Inferior parietal cortex (tissue), 1 donor: ENCODE results near the gene SPEF1.
A peak's percentile ranks its signal among the peaks of the same experiment; 100 is the strongest.
"Not testable (repeated sequence)": the region's sequence is repeated elsewhere in the genome, so short reads cannot be mapped to it uniquely, and the experiment has no call there.

ENCODE experiments used
- DNase-seq: peaks from one replicate; pipeline ENCODE4 v3.0.0-alpha.2; 2016; ENCODE audit errors: extremely low spot score

The SPEF1 gene

DNA sequence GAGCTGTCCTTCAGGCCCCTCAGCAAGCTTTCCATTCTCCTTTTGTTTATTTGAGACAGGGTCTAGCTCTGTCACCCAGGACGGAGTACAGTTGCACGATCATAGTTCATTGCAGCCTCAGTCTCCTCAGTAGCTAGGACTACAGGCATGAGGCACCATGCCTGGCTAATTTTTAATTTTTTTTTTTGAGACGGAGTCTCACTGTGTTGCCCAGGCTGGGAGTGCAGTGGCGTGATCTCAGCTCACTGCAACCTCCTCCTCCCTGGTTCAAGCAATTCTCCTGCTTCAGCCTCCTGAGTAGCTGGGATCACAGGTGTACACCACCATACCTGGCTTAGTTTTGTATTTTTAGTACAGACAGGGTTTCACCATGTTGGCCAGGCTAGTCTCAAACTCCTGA is 8.0 kb upstream of the SPEF1 start:
- not testable (repeated sequence) for DNase-seq

DNA sequence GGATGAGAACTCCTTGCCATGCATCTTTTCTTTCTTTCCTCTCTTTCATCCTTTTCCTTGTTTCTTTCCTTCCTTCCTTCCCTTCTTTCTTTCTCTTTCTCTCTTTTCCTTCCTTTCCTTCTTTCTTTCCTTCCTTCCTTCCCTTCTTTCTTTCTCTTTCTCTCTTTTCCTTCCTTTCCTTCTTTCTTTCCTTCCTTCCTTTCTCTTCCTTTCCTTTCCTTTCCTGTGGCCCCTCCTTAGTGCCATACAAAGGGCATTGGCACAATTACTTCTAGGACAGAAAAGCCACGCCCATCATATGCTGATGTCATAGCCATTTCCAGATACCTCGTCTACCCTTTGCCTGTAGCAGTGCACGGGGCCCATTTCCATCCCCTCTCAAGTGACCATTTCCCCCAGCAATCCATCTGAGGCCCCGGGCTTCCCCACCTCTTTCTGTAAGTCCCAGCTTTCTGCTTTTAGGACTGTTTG is 7.5 kb upstream of the SPEF1 start:
- DNase-seq, result no peak

DNA sequence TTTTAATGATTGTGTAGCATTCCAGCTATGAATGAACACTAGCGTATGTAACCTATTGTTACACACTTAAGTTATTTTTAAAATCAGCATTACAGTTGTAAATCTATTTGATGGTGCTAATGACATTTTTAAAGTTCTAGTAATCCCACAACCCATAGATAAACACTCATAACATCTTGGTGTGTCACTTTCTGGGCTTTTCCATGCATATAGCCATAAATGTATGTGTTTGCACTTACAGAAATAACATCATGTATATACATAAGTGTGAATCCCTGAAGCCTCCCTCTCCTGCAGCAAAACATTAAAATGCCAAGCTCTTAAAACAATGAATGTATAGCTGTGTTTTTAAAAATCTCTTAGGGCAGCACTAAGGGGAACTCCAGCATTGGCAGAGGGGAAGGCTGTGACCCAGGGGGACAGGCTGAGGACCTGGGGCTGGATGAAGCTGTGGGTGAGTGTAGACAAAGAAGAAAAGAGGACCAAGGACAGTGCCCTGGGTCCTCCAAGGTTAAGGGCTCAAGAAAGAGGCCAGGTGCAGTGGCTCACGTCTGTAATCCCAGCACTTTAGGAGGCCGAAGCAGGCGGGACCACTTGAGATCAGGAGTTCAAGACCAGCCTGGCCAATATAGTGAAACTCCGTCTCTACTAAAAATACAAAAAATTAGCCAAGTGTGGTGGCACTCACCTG is 6.2 kb upstream of the SPEF1 start:
- no peak for DNase-seq

DNA sequence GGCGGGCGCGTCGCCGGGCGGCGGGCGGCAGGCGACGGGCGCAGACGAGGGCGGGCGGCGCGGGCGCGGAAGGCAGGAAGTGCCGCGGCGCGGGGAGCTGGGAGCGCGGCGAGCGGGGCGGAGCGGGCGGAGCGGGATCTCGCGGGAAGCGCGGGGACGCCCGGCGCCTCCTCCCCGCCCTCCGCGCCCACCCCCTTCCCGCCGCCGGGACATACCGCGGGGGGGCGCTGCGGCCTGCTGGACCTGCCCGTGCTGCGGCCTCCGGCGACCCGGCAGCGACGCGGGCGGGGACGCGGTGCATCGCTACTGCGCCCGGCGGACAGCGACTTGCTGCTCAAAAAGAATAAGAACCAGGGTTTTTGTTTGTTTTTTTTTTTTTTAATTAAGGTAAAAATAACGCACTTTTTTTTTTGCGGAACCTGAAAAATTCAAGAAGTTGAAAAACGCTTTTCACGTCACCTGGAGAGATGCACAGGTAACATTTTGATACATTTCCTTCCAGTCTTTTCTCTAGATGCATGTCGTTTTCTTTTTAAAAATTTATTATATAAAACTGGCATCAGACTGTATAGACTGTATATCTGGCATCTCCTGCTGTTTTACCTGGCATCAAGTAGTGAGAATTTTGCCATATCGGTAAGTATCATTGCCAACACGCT is 5.5 kb upstream of the SPEF1 start, which contains the start of gene CENPB:
Gene CENPB, minus strand, starts transcription at position 76 of the 659 bp plus-strand sequence. CDS start 257 bp downstream, outside the sequence.
- peak; percentile 81 for DNase-seq

DNA sequence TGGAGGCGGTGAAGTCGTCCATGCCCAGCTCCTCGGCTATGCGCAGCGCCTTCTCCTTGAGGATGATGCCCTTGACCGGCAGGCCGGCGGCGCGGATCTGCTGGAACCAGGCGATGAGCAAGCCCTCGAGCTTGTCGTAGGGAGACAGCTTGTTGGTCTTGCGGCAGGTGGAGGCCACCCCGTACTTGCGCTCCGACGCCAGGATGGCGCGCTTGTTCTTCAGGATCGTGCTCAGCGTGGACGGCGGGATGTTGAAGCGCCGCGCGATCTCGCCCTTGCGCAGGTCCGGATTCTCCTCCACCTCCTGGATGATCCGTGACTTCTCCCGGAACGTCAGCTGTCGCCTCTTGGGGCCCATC is 4.9 kb upstream of the SPEF1 start:
- DNase-seq, result no peak

DNA sequence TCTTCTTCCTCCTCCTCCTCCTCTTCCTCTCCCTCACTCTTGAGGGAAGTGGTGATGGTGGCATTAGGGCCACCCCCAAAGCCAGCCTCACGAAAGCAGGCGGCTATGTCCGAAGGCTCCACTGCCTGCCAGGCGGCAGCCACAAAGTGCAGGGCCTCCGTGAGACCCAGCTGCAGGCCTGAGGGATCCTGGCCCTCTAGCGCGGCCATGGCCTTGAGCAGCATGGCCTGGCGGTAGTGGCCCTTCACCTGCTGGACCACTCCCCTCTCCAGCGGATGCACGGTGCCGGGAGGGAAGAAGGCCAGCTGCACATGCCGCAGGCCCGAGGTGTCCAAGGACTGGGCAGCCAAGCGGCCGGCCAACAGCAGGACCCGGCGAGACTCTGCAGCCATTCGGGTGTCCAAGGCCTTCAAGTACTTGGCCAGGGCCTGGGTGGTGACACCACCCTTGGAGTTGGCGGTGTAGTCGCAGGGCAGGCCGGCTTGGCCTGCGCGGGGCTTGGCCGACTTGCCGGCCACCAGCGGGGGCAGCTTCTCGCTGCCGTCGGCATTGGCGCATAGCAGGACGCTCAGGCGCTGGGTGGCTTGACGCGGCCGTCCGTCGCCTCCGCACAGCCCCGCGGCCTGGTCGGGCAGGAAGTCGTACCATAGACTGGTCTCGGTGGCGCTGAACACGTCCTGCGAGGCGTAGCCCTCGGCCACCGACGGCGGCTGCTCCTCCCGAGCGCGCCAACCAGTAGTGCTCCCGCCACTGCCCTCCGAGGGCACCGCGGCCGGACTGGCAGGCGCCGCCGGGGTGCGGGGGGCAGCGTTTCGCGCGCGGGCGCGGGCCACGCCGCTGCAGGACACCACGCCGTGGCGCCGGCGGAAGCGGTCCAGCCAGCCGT is 4.2 kb upstream of the SPEF1 start:
- no peak for DNase-seq

DNA sequence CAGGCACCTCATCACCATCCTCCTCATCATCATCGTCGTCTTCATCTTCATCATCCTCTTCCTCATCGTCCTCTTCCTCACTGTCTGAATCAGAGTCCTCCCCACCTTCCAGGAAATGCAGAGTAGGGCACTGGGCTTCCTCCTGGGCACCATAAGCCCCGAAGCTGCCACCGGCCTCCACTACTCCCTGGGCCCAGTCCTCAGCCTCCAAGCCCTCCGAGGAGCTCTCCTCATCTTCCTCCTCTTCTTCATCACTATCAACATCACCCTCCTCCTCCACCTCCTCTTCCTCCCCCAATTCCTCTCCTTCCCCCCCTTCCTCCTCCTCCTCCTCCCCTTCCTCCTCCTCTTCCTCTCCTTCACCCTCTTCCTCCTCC is 3.6 kb upstream of the SPEF1 start:
- no peak for DNase-seq

DNA sequence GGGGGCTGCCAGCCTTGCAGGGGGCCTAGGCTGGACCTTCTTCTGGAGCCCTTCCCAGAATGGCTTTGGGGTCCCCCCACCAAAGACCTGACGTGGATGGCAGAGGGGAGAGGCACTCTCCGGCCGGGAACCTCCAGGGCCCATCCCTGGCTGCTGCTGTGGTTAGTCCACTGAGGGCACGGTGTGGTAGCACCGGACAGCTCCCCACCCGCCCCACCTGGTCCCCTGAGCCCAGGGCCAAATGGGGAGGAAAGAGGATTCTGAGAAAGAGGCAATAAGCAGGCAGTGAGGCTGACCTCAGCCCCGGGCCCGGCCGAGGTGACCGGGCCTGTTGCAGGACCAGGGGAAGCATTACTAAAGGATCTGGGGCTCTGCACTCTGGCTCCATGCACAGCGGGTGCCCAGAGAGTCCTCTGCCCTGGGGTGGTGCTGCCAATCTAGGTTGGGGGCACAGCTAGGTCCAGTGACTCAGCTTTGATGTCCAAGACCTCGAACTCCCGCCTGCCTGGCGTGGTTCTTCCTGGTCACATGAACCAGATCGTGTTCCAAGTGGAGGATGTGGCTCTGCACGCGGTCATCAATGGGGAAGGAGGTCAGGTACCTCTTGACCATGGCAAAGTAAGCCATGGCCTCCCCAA is 3.1 kb upstream of the SPEF1 start:
- no peak for DNase-seq

DNA sequence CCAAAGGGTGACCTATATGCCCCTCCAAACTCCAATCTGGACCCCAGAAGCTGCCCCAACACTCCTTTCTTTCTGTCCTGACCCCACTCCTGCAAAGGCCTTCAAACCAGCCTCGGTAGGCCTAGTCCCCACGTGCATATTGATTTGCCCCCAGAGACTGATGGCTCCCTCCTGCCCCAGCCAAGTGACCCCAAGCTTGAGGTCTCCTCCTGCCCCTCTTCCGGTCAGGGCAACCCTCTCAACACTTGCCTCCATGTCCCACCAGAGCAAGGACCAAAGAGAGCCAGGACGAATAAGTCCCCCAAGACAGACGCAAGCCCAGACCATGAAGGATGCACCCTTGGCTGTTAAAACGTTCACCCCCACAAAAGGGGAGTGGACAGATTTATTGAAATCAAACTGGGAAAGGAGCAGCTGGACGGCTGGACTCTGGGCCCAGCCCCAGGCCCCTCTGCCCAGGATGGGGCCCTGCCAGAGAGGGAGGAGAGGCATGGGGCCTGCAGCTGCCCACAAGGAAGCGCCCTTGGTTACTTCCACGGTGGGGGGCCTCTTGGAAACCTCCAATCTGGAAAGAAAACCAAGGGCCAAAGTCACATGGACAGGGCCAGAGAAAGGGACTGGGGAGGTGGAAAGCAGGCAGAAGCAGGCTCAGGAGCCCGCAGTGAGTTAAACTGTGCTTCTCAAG is 2.4 kb upstream of the SPEF1 start:
- DNase-seq, result no peak

DNA sequence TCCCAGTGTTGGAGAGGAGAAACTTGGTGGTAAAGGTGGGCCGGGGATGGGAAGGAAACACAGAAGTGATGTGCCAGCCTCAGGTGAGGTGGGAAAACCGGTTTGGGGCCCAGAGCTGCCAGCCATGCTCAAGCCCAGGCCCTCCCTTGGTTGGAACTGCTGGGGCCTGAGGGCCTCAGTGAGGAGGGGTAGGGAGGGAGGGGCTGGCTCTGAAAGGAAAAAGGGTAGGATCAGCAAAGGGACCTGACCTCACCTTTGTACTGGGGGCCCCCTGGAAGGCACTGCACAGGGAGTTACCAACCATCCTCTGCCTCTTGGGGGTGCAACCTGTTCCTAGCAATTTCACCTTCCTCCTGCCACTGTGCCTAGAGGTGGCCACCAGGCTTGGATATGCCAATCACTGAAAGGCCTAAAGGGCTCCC is 1.8 kb upstream of the SPEF1 start:
- DNase-seq, result no peak

DNA sequence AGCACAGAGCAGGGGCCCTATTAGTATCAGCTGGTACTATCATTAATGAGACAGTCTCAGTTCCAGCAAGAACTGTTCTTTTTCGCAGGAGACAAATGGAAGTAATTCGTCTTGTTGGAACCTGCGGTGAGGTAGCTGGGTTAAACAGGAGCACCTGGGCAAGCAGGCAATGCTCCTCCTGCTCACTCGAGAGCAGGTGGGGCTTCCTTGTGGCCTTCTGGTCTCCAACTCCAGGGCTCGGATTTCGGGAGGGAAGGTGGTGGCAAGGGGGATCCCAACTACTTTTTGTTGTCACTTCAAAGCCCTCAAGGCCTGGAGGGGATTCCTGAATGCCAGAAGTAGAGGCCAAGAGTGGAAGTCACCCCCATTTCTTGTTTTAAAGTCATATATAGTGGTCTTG is 1.3 kb upstream of the SPEF1 start:
- no peak for DNase-seq

DNA sequence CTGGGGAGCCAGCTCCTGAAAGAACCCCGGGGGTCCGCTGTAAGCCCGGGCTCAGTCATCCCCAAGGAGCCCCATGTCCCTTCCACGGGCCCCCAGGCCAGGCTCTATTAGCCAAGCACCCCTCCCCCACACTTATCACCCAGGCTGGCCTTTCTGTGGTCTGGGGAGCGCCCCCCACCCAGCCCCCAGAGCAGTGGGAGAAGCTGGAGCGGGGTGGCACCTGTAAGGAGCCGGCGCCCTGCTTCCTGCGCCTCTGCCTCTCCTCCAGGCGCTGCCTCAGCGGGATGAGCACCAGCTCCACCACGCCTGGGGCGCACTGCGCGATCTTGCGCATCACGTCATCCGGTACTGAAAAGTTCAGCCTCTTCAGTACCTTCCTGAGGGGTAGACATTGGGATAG is 2.3 kb downstream of the SPEF1 start:
- no peak for DNase-seq

DNA sequence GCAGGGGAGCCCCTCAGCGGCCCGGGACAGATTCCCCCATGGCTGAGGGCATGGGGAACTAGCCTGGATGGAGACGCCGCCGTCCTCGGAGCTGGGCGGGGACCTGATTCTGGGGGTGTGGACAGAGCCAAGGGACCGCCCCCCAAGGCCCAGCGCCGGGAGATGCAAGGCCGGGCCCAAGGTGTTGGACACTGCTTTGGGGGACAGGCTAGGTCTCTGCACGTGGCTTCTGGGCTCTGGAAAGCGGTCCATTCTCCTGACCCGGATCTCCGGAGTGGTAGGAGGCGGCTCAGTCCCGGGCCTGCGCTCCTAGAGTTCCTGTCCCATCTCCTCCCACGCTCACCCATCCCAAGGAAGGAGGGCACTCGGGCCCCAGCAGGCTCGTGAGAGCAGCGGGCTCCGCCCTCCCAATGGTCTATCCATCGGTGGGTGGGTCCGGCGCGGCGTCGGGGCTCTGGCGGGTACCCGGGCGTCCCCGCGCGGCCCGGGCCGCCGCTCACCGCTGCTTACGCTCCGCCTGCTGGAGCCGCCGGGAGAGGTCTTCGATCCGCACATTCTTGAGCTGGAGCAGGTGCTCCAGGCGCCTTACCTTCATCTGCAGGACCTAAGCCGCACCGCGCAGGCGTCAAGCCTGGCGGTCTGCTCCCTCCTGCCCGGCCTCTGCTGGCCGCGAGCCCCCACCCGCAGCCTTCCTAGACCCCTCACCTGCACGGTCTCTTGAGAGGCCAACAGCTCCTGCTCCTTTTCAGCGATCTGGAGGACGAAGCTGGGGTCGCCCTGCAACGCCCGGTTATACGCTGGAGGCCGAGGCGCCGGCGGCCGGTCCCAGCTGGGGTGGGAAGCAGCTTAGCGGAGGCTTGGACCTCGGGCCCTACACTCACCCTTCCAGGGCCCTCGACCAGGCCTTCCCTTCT is 3.3 kb downstream of the SPEF1 start:
- no peak for DNase-seq

DNA sequence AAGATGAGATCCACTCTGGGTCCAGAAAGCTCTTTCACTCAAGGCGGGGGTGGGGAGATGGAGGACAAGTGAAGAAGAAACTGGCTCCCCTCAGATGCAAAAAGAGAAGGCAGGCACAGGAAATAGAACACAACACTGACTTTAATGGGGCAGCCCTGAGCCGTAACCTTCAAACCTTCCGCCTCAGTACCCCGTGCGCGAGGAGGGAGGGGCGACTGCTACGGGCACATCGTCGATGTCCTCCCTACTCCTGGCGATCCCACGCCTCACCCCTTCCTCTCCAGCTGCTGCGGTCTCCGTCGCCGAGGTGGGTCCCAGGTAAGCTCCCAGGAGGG is 3.9 kb downstream of the SPEF1 start:
- no peak for DNase-seq

DNA sequence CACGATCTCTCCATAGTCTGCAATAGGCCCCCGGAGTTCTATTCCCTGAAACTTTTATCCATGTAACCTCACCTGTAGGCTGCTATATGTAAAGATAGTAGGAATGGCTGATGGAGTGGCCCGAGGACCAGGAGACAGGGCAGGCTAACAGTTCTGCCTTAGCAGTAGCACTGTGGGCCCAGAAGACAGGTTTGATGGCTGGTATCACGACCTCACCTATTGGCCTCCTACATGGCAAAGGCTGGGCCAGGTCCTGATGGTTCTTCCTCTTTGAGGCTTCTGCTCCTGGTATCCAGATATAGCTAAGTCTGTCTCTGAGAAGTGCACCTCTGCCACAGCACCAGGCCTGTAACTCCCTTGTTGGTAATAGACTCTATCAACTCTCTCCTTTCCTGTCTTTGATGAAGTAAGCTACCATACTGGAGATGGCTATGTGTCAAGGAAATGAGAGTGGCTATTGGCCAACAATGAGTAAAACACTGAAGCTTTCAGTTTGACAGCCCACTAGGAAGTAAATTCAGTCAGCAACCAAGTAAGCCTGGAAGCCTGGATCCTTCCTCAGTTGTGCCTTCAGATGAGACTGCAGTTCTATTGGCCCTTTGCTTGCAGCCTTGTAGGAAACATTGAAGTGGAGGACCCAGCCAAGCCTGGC is 5.7 kb downstream of the SPEF1 start:
- DNase-seq, result no peak

DNA sequence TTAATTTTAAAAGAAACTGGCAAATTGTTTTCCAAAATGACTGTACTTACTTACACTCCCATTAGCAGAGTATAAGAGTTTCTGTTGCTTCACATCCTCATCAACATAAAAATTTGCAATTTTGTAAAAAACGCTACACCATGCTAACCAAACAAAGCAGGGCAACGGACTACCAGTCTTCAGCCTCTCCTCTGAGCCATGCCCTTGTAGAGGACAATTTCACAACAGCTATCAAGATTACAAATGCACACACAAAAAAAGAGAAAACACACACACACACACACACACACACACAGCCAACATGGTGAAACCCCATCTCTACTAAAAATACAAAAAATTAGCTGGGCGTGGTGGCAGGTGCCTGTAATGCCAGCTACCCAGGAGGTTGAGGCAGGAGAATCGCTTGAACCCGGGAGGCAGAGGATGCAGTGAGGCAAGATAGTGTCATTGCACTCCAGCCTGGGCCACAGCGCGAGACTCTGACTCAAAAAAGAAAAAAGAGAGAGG is 9.6 kb downstream of the SPEF1 start:
- no peak for DNase-seq

DNA sequence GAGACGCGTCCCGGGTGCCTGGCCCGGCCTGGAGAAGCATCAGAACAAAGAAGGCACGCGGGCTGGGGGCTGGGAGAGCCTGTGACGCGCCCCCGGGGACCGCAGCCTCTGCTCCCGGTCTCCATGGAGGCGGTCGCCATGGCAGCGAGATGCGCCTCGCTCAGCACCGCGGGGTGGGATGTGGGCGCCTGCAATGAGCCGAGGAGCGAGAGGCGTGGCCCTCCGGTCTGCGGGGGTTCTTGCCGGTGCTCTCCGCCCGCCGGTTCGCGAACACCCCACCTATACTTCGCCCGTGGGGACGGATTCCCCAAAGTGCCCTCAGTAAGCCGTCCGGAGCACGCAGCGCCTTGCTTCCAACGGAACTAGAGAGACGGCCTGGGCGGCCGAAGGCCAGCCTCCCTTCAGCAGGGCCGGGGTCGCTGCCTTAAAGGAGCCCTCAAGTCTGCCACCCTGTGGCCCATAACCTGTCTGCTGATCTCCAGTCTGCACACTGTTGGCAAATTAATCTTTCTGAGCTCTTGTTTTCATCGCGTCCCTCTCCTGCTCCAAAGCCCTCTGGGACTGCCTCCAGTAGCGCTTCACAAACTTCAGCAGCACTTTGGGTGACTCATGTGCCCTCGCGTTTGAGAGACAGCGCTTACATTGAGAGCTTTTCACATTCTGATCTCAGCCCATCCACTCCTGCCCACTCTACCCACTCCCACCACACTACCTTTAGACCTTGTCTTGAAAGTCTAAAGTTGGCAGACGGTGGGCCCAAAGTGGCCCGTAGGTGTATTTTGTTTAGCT is 12.7 kb downstream of the SPEF1 start:
- DNase-seq, result peak; percentile 53

DNA sequence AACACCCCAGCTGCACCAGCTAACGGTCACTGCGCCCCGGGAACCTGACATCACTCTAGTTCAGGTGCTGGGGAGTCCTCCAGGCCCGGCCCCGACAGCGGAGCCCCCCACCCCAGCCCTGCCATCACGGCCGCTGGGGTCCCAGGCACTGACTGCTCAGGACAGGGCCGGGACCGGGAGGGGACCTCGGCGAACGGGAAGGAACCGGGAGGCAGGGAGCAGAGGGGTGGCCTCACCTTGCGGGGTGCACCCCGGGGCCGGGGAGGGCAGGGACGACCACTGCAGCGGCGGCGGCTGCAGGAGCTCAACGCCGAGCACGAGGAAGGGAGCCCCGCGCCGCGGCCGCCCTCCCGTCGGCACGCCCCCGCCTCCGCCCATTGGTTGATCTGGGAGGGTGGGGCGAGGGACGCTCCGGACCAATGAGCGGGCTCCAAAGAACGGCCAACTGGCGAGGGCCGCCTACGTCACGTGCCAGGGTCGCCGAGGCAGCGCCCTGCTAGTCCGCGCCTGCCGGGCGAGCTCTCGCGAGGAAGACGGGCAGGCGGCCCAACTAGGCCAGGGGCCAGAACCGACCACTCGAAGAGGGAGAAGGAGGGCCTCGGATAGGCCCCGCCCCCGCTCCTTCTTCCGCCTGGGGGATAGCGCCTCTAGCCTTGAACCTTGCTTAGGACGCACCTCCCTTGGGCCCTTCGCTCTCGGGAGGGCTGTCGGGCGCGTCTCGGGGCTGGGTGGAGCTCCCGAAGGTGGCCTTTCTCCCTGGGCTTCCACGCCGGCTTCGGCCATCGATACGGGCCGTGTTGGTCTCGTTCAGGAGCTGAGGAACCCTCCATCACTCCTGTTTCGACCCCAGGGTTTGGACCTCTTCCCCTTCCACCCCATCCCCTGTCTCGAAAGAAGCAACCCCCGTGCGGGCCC is 13.6 kb downstream of the SPEF1 start, which contains the start of gene ADISSP:
Gene ADISSP, minus strand, starts transcription at position 327 of the 915 bp plus-strand sequence. CDS start 7,653 bp downstream, outside the sequence.
- DNase-seq, result peak; percentile 97
